Smooth muscle cell (in vitro differentiated cells): ENCODE data around the gene CHD6. TPM values are rescaled to one million over a fixed set of nuclear protein-coding genes. Genes with fewer than 3 reads are reported as not detected.

Experiments used
- DNase-seq: peaks from one replicate; lab custom pipeline; 2025; ENCODE audit not compliant: unreplicated experiment; lab: John Stamatoyannopoulos, UW
- H2AFZ ChIP-seq: fragments of 200-600 bp; sonication (generic); 2 replicates; pipeline ENCODE4 v1.6.0; 2016; ENCODE audit warnings: antibody characterized with exemption, low read depth, mild to moderate bottlenecking
- H3F3A ChIP-seq: fragments of 200-600 bp; sonication (generic); 2 replicates; pipeline ENCODE4 v1.6.0; 2017; ENCODE audit warnings: antibody characterized with exemption, low read depth
- H3K27ac ChIP-seq: fragments of 200-600 bp; sonication (generic); 2 replicates; pipeline ENCODE4 v1.5.1; 2016; ENCODE audit warnings: low read depth, mild to moderate bottlenecking
- H3K27me3 ChIP-seq: fragments of 200-600 bp; sonication (generic); 2 replicates; pipeline ENCODE4 v1.6.1; 2016; ENCODE audit warnings: low read depth, mild to moderate bottlenecking
- H3K36me3 ChIP-seq: fragments of 200-600 bp; sonication (generic); 2 replicates; pipeline ENCODE4 v1.5.1; 2016; ENCODE audit warnings: low read depth
- H3K4me1 ChIP-seq: fragments of 200-600 bp; sonication (generic); 2 replicates; pipeline ENCODE4 v1.5.1; 2016; ENCODE audit warnings: low read depth
- H3K4me2 ChIP-seq: fragments of 200-600 bp; sonication (generic); 2 replicates; pipeline ENCODE4 v1.6.0; 2016; ENCODE audit warnings: mild to moderate bottlenecking
- H3K4me3 ChIP-seq: fragments of 200-600 bp; sonication (generic); 2 replicates; pipeline ENCODE4 v1.5.1; 2016; ENCODE audit warnings: mild to moderate bottlenecking
- H3K79me2 ChIP-seq: fragments of 200-600 bp; sonication (generic); 2 replicates; pipeline ENCODE4 v1.6.0; 2016; ENCODE audit warnings: low read depth, mild to moderate bottlenecking
- H3K9ac ChIP-seq: fragments of 200-600 bp; sonication (generic); 2 replicates; pipeline ENCODE4 v1.6.0; 2016; ENCODE audit warnings: low read depth
- H3K9me3 ChIP-seq: fragments of 200-600 bp; sonication (generic); replicated peaks from 2 replicates; pipeline ENCODE4 v1.5.1; 2016; ENCODE audit warnings: low read depth
- H4K20me1 ChIP-seq: fragments of 200-600 bp; sonication (generic); 2 replicates; pipeline ENCODE4 v1.6.0; 2016; ENCODE audit warnings: low read depth
- WGBS: methylation state at CpG from one replicate; pipeline ENCODE4 v1.1.7; 2016; ENCODE audit warnings: low lambda C conversion rate; 5-methylcytosine and 5-hydroxymethylcytosine counted together
- polyA plus RNA-seq: library from polyadenylated mRNA; unstranded; fragments of >200 nt; fragmentation: Nextera tagmentation; extraction: Ambion mirVana; gene quantifications from 2 replicates; pipeline ENCODE4 v1.2.1, GENCODE V29; 2016
- total RNA-seq: library from RNA; depleted of rRNA; stranded (reverse); fragments of >200 nt; gene quantifications from 2 replicates; pipeline ENCODE4 v1.2.3, GENCODE V29; 2014
- TF ChIP-seq, protein P1 (sequence below): fragments of 200-600 bp; sonication (generic); IDR thresholded peaks from 2 replicates; pipeline ENCODE4 v1.5.1; 2017; ENCODE audit warnings: borderline replicate concordance, mild to moderate bottlenecking, antibody characterized with exemption; ENCODE audit not compliant: insufficient read depth, poor library complexity, severe bottlenecking

Gene CHD6
- total and polyA plus RNA-seq, 2 experiments from 2014 or later: 41.7 to 47.8 TPM

DNA sequence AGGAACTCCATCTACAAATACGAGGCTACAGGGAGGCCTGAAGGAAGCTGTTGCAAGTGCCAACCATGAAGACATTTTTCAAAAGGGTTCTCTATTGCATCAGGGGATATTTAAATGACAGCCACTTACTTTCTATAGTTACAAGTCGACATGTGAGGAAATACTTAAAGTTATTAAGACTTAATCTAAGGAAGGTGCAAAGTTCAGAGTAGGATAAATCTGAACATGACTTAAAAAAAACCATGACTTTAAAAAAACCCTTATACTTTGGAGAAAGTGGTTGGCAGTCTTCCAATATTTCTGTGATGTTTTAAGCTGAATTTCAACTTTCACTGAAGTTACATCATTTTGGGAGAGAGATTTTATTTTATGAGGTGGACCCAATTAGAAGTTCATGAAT lies 195.2 kb downstream of the CHD6 start:
- TF ChIP-seq, protein P1, sequence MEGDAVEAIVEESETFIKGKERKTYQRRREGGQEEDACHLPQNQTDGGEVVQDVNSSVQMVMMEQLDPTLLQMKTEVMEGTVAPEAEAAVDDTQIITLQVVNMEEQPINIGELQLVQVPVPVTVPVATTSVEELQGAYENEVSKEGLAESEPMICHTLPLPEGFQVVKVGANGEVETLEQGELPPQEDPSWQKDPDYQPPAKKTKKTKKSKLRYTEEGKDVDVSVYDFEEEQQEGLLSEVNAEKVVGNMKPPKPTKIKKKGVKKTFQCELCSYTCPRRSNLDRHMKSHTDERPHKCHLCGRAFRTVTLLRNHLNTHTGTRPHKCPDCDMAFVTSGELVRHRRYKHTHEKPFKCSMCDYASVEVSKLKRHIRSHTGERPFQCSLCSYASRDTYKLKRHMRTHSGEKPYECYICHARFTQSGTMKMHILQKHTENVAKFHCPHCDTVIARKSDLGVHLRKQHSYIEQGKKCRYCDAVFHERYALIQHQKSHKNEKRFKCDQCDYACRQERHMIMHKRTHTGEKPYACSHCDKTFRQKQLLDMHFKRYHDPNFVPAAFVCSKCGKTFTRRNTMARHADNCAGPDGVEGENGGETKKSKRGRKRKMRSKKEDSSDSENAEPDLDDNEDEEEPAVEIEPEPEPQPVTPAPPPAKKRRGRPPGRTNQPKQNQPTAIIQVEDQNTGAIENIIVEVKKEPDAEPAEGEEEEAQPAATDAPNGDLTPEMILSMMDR: no peak
- Histone ChIP-seq H3K4me3 (no peak overlapping the region), H3K9ac (no peak overlapping the region), H3K27ac (no peak overlapping the region), H3K27me3 (no peaks in the 10 kb centered on the region), H3K79me2 (no peaks in the 10 kb centered on the region), H4K20me1 (peaks cover 7% of the 10 kb centered on the region), H3K4me2 (no peak overlapping the region), H3K9me3 (no peaks in the 10 kb centered on the region), H3F3A (no peaks in the 10 kb centered on the region), H3K4me1 (no peaks in the 10 kb centered on the region), H3K36me3 (no peaks in the 10 kb centered on the region), H2AFZ (no peak overlapping the region)
- DNase-seq: no peak
- WGBS: 93% methylated on average over 2 of the region's 2 CpGs

DNA sequence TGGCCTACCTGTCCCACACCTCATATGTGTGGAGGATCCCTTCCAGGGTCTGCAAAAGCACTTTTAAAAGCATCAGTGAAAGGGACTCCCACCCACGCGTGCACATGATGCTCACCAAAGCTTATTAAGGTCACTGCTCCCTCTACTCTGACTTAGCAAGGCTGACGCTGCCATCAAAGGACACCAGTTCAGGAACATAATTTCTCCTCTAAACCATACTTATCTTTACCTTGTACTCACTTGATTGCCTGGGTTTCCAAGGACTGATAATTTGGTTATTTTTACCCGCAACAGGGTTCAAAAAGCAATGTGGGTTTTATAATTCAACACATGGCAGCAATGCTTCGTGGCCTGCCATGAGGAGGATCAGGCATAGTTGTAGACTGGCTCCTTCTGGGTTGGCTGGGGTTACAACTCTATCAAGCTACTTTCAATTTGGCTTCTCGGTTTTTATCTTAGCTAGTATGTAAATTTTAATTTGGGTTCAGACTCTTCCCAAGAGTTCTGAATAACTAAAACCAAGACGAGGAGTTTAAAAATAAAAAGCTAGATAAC lies 199.4 kb downstream of the CHD6 start:
- H3K9ac ChIP-seq: no peak overlapping the region
- no peaks in the 10 kb centered on the region for H3K79me2 ChIP-seq
- H4K20me1 ChIP-seq: peaks cover 5% of the 10 kb centered on the region
- H3K4me3 ChIP-seq: no peak overlapping the region
- TF ChIP-seq, protein P1: no peak
- H2AFZ ChIP-seq: no peak overlapping the region
- no peak for DNase-seq
- no peaks in the 10 kb centered on the region for H3K27me3 ChIP-seq
- H3K27ac ChIP-seq: no peak overlapping the region
- no peaks in the 10 kb centered on the region for H3F3A ChIP-seq
- H3K4me2 ChIP-seq: no peak overlapping the region
- no peaks in the 10 kb centered on the region for H3K9me3 ChIP-seq
- no peaks in the 10 kb centered on the region for H3K4me1 ChIP-seq
- 98% methylated on average over 7 of the region's 7 CpGs for WGBS
- peaks cover 19% of the 10 kb centered on the region for H3K36me3 ChIP-seq

DNA sequence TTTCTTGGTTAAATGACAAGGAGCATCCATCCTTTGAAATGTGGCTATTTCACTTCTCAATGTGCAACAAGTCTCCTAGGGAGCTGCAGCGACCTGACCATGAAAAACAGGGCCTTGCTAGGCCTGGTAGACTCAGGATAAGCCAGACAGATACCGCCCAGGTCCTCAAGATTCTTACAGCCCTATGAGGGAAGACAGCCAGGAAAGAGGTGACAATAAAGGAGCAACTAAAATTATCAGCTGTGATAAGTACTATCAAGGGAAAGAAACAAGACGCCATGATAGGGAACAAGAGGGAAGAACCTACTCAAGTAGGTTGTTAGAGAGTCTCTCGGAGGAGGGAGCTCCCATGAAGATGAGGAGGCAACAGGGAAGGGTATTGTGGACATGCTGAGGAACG lies 200.1 kb downstream of the CHD6 start:
- Histone ChIP-seq H3K4me3 (no peak overlapping the region), H4K20me1 (peaks cover 5% of the 10 kb centered on the region), H3K9ac (no peak overlapping the region), H3K79me2 (no peaks in the 10 kb centered on the region), H3K4me1 (no peaks in the 10 kb centered on the region), H3K9me3 (no peaks in the 10 kb centered on the region), H3K4me2 (no peak overlapping the region), H2AFZ (no peak overlapping the region), H3K27ac (no peak overlapping the region), H3K27me3 (no peaks in the 10 kb centered on the region), H3F3A (no peaks in the 10 kb centered on the region), H3K36me3 (peaks cover 21% of the 10 kb centered on the region)
- TF ChIP-seq, protein P1: no peak
- no peak for DNase-seq
- 87% methylated on average over 5 of the region's 5 CpGs for WGBS

DNA sequence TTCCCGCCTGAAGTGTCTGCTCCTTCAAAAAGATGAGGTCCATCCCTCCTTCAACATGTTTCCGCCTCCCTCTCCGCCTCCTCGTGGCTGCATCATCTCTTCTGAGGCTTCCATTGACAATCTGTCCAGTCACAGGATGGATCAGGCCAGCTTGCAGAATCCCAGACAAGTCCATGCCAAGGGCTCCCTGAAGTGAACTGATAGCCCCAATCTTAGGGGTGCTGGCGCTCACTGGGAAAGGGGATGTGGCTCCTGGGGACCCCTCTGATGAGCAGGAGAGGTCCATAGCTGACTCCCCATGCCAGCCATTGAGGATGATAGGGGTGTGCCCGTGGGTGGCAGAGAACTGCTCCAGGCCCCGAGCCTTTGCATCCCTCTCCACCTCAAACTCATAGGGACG lies 203.0 kb downstream of the CHD6 start:
- peaks cover 21% of the 10 kb centered on the region for H3K36me3 ChIP-seq

More for the DNA sequence above, 203.0 kb downstream of the CHD6 start:
- H3K9me3 ChIP-seq: no peaks in the 10 kb centered on the region
- H3K27me3 ChIP-seq: no peaks in the 10 kb centered on the region
- no peaks in the 10 kb centered on the region for H3K4me1 ChIP-seq
- no peak for DNase-seq
- H3K79me2 ChIP-seq: no peaks in the 10 kb centered on the region
- TF ChIP-seq, protein P1: no peak
- no peak overlapping the region for H2AFZ ChIP-seq
- no peak overlapping the region for H3K27ac ChIP-seq
- H3K4me3 ChIP-seq: no peak overlapping the region
- no peaks in the 10 kb centered on the region for H3F3A ChIP-seq
- peaks cover 5% of the 10 kb centered on the region for H4K20me1 ChIP-seq
- 98% methylated on average over 8 of the region's 8 CpGs for WGBS
- H3K9ac ChIP-seq: no peak overlapping the region
- H3K4me2 ChIP-seq: no peak overlapping the region
